Measurements from ENCODE around the gene LPXN. TPM values are rescaled to one million over a fixed set of nuclear protein-coding genes. Genes with fewer than 3 reads are reported as not detected.
A peak's percentile ranks its signal among the peaks of the same experiment; 100 is the strongest.

The LPXN gene
- total and polyA plus RNA-seq, 8 donors, result 3.2 to 10.4 (median 5.0) TPM

GRCh38 chr11:58527429-58527828 is 48.2 kb downstream of the LPXN start:
- no peak for TF ChIP-seq CTCF (IDR thresholded peaks at IDR 0.05)

GRCh38 chr11:58526721-58527120 is 48.9 kb downstream of the LPXN start:
- Histone ChIP-seq H3K27me3 (no peaks in the 10 kb centered on the region), H3K9me3 (no peaks in the 10 kb centered on the region), H3K4me3 (no peak overlapping the region), H3K36me3 (peaks cover 0 to 10% (median 0%) of the 10 kb centered on the region in 3 donors), H3K4me1 (peaks cover 0 to 9% (median 7%) of the 10 kb centered on the region in 3 donors), H3K27ac (no peak overlapping the region)
- intact Hi-C loops (cut with DNase I), result no loop called here
- no peak for TF ChIP-seq CTCF (IDR thresholded peaks at IDR 0.05)
- 56 to 68% methylated on average over 3 of the region's 3 CpGs for WGBS, 2 donors
- ATAC-seq (no peak), FAIRE-seq (no peak), DNase-seq (no peak)

More at GRCh38 chr11:58527429-58527828, 48.2 kb downstream of the LPXN start:
- FAIRE-seq (no peak), ATAC-seq (no peak), DNase-seq (peak in 1 of 6 donors; percentile 37)
- no peaks in the 10 kb centered on the region for H3K27me3 ChIP-seq
- intact Hi-C loops (cut with DNase I), result no loop called here
- H3K27ac ChIP-seq, result no peak overlapping the region
- H3K9me3 ChIP-seq, result no peaks in the 10 kb centered on the region
- no peak overlapping the region for H3K4me3 ChIP-seq
- H3K4me1 ChIP-seq, result peaks cover 0 to 9% (median 7%) of the 10 kb centered on the region in 3 donors
- H3K36me3 ChIP-seq, result peaks cover 0 to 10% (median 0%) of the 10 kb centered on the region in 3 donors
- WGBS, 2 donors, result 91 to 95% methylated on average over 6 of the region's 6 CpGs

GRCh38 chr11:58525037-58525614 is 50.5 kb downstream of the LPXN start:
- ATAC-seq, result peak; percentile 60 to 67 (median 64)
- FAIRE-seq, result no peak
- intact Hi-C loops (cut with DNase I), result no loop called here

GRCh38 chr11:58524232-58525036 is 51.2 kb downstream of the LPXN start:
- 25% methylated on average over 7 of the region's 7 CpGs for WGBS, 2 donors

More at GRCh38 chr11:58525037-58525614, 50.5 kb downstream of the LPXN start:
- Histone ChIP-seq H3K4me1 (peaks cover 0 to 9% (median 7%) of the 10 kb centered on the region in 3 donors), H3K27me3 (no peaks in the 10 kb centered on the region), H3K4me3 (no peak overlapping the region), H3K9me3 (no peaks in the 10 kb centered on the region), H3K27ac (no peak overlapping the region), H3K36me3 (peaks cover 0 to 10% (median 0%) of the 10 kb centered on the region in 3 donors)
- no peak for DNase-seq
- no peak for TF ChIP-seq CTCF (IDR thresholded peaks at IDR 0.05)
- WGBS, 2 donors, result 15 to 28% methylated on average over 6 of the region's 6 CpGs

More at GRCh38 chr11:58524232-58525036, 51.2 kb downstream of the LPXN start:
- ATAC-seq, result peak; percentile 90 to 98 (median 96)
- peaks cover 0 to 9% (median 7%) of the 10 kb centered on the region in 3 donors for H3K4me1 ChIP-seq
- H3K27me3 ChIP-seq, result no peaks in the 10 kb centered on the region
- peak; percentile 68 for FAIRE-seq
- peaks cover 0 to 10% (median 0%) of the 10 kb centered on the region in 3 donors for H3K36me3 ChIP-seq
- H3K4me3 ChIP-seq, result peak overlapping the region in 1 of 4 donors; percentile 13
- no peak overlapping the region for H3K27ac ChIP-seq
- intact Hi-C loops (cut with DNase I), result no loop called here
- H3K9me3 ChIP-seq, result no peaks in the 10 kb centered on the region
- DNase-seq, result peak; percentile 43 to 75 (median 55)
- TF ChIP-seq CTCF (IDR thresholded peaks at IDR 0.05), result peak; percentile 37 to 78 (median 56)

All from pancreas (tissue), 10 donors.